Measurements from ENCODE around the gene MBTPS1.

MBTPS1 gene

GRCh38 chr16:84109598-84110335 is 7.0 kb downstream of the MBTPS1 start:
- CTCF ChIA-PET = no interaction called here
- POLR2A ChIA-PET = no interaction called here
- TF ChIP-seq LEF1 (IDR thresholded peaks at IDR 0.05; ENCODE audit: borderline replicate concordance) (no peak), ELF4 (IDR thresholded peaks at IDR 0.05) (no peak), CTBP1 (IDR thresholded peaks at IDR 0.05; ENCODE audit: borderline replicate concordance) (no peak), ZNF384 (IDR thresholded peaks at IDR 0.05) (no peak)
- no peak for DNase-seq (ENCODE audit: extremely low spot score)

GRCh38 chr16:84107921-84108320 is 8.8 kb downstream of the MBTPS1 start:
- POLR2A ChIA-PET = no interaction called here
- no peak for DNase-seq (ENCODE audit: extremely low spot score)
- CTCF ChIA-PET = no interaction called here

GRCh38 chr16:84105948-84106740 is 10.6 kb downstream of the MBTPS1 start:
- TF ChIP-seq BHLHE40 (IDR thresholded peaks at IDR 0.05; ENCODE audit: borderline replicate concordance) (no peak), FOXA1 (IDR thresholded peaks at IDR 0.05) (no peak), FOXM1 (IDR thresholded peaks at IDR 0.05; ENCODE audit: borderline replicate concordance) (no peak), CTBP1 (IDR thresholded peaks at IDR 0.05; ENCODE audit: borderline replicate concordance) (no peak), TARDBP (IDR thresholded peaks at IDR 0.05) (no peak), L3MBTL2 (conservative IDR thresholded peaks at IDR 0.05) (no peak)
- no peak for DNase-seq (ENCODE audit: extremely low spot score)
- CTCF ChIA-PET = no interaction called here
- POLR2A ChIA-PET = interaction anchor here (2.5 kb wide), 1 partner anchor 11 kb away, joined by 19 read pairs; the partner anchor contains the start of gene MBTPS1

More at GRCh38 chr16:84107921-84108320, 8.8 kb downstream of the MBTPS1 start:
- TF ChIP-seq SP1 (IDR thresholded peaks at IDR 0.05) (no peak), ARNT (IDR thresholded peaks at IDR 0.05) (no peak), SUZ12 (IDR thresholded peaks at IDR 0.05) (no peak), TARDBP (IDR thresholded peaks at IDR 0.05) (no peak), HDGF (IDR thresholded peaks at IDR 0.05; ENCODE audit: borderline replicate concordance) (no peak), LEF1 (IDR thresholded peaks at IDR 0.05; ENCODE audit: borderline replicate concordance) (no peak), ZNF384 (IDR thresholded peaks at IDR 0.05) (no peak), FOXK2 (IDR thresholded peaks at IDR 0.05) (no peak), ELF4 (IDR thresholded peaks at IDR 0.05) (no peak), FOXA1 (IDR thresholded peaks at IDR 0.05) (no peak), FOXM1 (IDR thresholded peaks at IDR 0.05; ENCODE audit: borderline replicate concordance) (no peak), L3MBTL2 (conservative IDR thresholded peaks at IDR 0.05) (no peak), BHLHE40 (IDR thresholded peaks at IDR 0.05; ENCODE audit: borderline replicate concordance) (no peak), NFRKB (IDR thresholded peaks at IDR 0.05) (no peak)
- TF ChIP-seq, protein P1, sequence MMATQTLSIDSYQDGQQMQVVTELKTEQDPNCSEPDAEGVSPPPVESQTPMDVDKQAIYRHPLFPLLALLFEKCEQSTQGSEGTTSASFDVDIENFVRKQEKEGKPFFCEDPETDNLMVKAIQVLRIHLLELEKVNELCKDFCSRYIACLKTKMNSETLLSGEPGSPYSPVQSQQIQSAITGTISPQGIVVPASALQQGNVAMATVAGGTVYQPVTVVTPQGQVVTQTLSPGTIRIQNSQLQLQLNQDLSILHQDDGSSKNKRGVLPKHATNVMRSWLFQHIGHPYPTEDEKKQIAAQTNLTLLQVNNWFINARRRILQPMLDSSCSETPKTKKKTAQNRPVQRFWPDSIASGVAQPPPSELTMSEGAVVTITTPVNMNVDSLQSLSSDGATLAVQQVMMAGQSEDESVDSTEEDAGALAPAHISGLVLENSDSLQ (IDR thresholded peaks at IDR 0.05) = no peak

GRCh38 chr16:84105301-84105815 is 11.4 kb downstream of the MBTPS1 start:
- POLR2A ChIA-PET = interaction anchor here (2.5 kb wide), 1 partner anchor 12 kb away, joined by 19 read pairs; the partner anchor contains the start of gene MBTPS1

GRCh38 chr16:84104231-84104630 is 12.5 kb downstream of the MBTPS1 start:
- POLR2A ChIA-PET = interaction anchor here (0.8 kb wide), 1 partner anchor 12 kb away, joined by 3 read pairs; the partner anchor contains the start of gene MBTPS1
- no peak for TF ChIP-seq NFRKB (IDR thresholded peaks at IDR 0.05)
- TF ChIP-seq SUZ12 (IDR thresholded peaks at IDR 0.05) = no peak
- no peak for TF ChIP-seq HDGF (IDR thresholded peaks at IDR 0.05; ENCODE audit: borderline replicate concordance)
- TF ChIP-seq FOXA1 (IDR thresholded peaks at IDR 0.05) = no peak
- no peak for TF ChIP-seq LEF1 (IDR thresholded peaks at IDR 0.05; ENCODE audit: borderline replicate concordance)
- TF ChIP-seq ZNF384 (IDR thresholded peaks at IDR 0.05) = no peak
- TF ChIP-seq SP1 (IDR thresholded peaks at IDR 0.05) = no peak
- no peak for TF ChIP-seq FOXM1 (IDR thresholded peaks at IDR 0.05; ENCODE audit: borderline replicate concordance)
- no peak for TF ChIP-seq BHLHE40 (IDR thresholded peaks at IDR 0.05; ENCODE audit: borderline replicate concordance)
- no peak for TF ChIP-seq CTBP1 (IDR thresholded peaks at IDR 0.05; ENCODE audit: borderline replicate concordance)
- no peak for TF ChIP-seq ELF4 (IDR thresholded peaks at IDR 0.05)
- no peak for TF ChIP-seq L3MBTL2 (conservative IDR thresholded peaks at IDR 0.05)
- TF ChIP-seq ARNT (IDR thresholded peaks at IDR 0.05) = no peak
- TF ChIP-seq FOXK2 (IDR thresholded peaks at IDR 0.05) = no peak
- no peak for DNase-seq (ENCODE audit: extremely low spot score)
- CTCF ChIA-PET = no interaction called here

More at GRCh38 chr16:84105301-84105815, 11.4 kb downstream of the MBTPS1 start:
- no peak for TF ChIP-seq NFRKB (IDR thresholded peaks at IDR 0.05)
- no peak for TF ChIP-seq LEF1 (IDR thresholded peaks at IDR 0.05; ENCODE audit: borderline replicate concordance)
- TF ChIP-seq ELF4 (IDR thresholded peaks at IDR 0.05) = no peak
- no peak for TF ChIP-seq BHLHE40 (IDR thresholded peaks at IDR 0.05; ENCODE audit: borderline replicate concordance)
- TF ChIP-seq TARDBP (IDR thresholded peaks at IDR 0.05) = no peak
- TF ChIP-seq, protein P1 (IDR thresholded peaks at IDR 0.05) = no peak
- TF ChIP-seq CTBP1 (IDR thresholded peaks at IDR 0.05; ENCODE audit: borderline replicate concordance) = no peak
- TF ChIP-seq SP1 (IDR thresholded peaks at IDR 0.05) = no peak
- no peak for TF ChIP-seq FOXK2 (IDR thresholded peaks at IDR 0.05)
- TF ChIP-seq L3MBTL2 (conservative IDR thresholded peaks at IDR 0.05) = no peak
- no peak for TF ChIP-seq SUZ12 (IDR thresholded peaks at IDR 0.05)
- no peak for TF ChIP-seq FOXM1 (IDR thresholded peaks at IDR 0.05; ENCODE audit: borderline replicate concordance)
- TF ChIP-seq ZNF384 (IDR thresholded peaks at IDR 0.05) = no peak
- CTCF ChIA-PET = interaction anchor here (0.8 to 0.9 kb wide), 2 partner anchors 39 to 82 kb away, joined by 3 to 4 read pairs; no protein-coding TSS in a partner anchor
- DNase-seq (ENCODE audit: extremely low spot score) = no peak

- TF ChIP-seq LEF1 (IDR thresholded peaks at IDR 0.05; ENCODE audit: borderline replicate concordance) (no peak), NFRKB (IDR thresholded peaks at IDR 0.05) (no peak), CTBP1 (IDR thresholded peaks at IDR 0.05; ENCODE audit: borderline replicate concordance) (no peak)
- DNase-seq (ENCODE audit: extremely low spot score) = no peak
- ChIA-PET CTCF (interaction anchor here (0.7 kb wide), 1 partner anchor 14 kb away, joined by 3 read pairs; no protein-coding TSS in a partner anchor), POLR2A (interaction anchor here (0.8 kb wide), 1 partner anchor 13 kb away, joined by 3 read pairs; the partner anchor contains the start of gene MBTPS1)
These were observed 13.1 kb downstream of the MBTPS1 start for GRCh38 chr16:84103678-84104077.

Measured in HEK293T (cell line).